HCT116 (cell line): ENCODE measurements around the gene PRAMEF12.

Source experiments
- CEBPB ChIP-seq: IDR thresholded peaks from 2 replicates; pipeline ENCODE4 v1.6.1; 2012; ENCODE audit warnings: low read depth
- EGR1 ChIP-seq: IDR thresholded peaks from 2 replicates; pipeline ENCODE4 v1.6.1; 2012; ENCODE audit warnings: low read depth
- EZH2phosphoT487 ChIP-seq: fragments of 200-600 bp; IDR thresholded peaks from 2 replicates; pipeline ENCODE4 v1.6.1; 2018; ENCODE audit warnings: antibody characterized with exemption, borderline replicate concordance
- FOSL1 ChIP-seq: IDR thresholded peaks from 2 replicates; pipeline ENCODE4 v1.6.1; 2012; ENCODE audit warnings: low read depth
- POLR2A ChIP-seq: IDR thresholded peaks from 2 replicates; pipeline ENCODE4 v1.7.0; 2011; ENCODE audit warnings: borderline replicate concordance; ENCODE audit not compliant: insufficient read depth, insufficient read length; ENCODE audit errors: extremely low read depth
- POLR2AphosphoS5 ChIP-seq: IDR thresholded peaks from 2 replicates; pipeline ENCODE4 v1.6.1; 2011; ENCODE audit warnings: mild to moderate bottlenecking, low read depth, low read length, moderate library complexity
- SIN3A ChIP-seq: IDR thresholded peaks from 2 replicates; pipeline ENCODE4 v1.6.1; 2012; ENCODE audit warnings: low read depth
- SRF ChIP-seq: IDR thresholded peaks from 2 replicates; pipeline ENCODE4 v1.6.1; 2012; ENCODE audit warnings: low read depth
- YY1 ChIP-seq: IDR thresholded peaks from 2 replicates; pipeline ENCODE4 v1.6.1; 2011; ENCODE audit warnings: low read length, low read depth, moderate library complexity, mild to moderate bottlenecking; ENCODE audit not compliant: insufficient replicate concordance; ENCODE audit errors: extremely low read depth
- ZBTB33 ChIP-seq: IDR thresholded peaks from 2 replicates; pipeline ENCODE4 v1.6.1; 2011; ENCODE audit warnings: mild to moderate bottlenecking, low read length, moderate library complexity; ENCODE audit not compliant: insufficient replicate concordance; ENCODE audit errors: extremely low read depth
- TF ChIP-seq, protein P1 (sequence below), 3 experiments: fragments of 200-600 bp in 1 of 3; sonication (generic) in 1 of 3; IDR thresholded peaks in 2 of 3; conservative IDR thresholded peaks in 1 of 3; 2 replicates each; pipeline ENCODE4 v1.5.1; 2012 to 2017; ENCODE audit warnings: low read depth in 2 of 3, low read length in 2 of 3, antibody characterized with exemption in 1 of 3, borderline replicate concordance in 1 of 3, control low read depth in 1 of 3, mild to moderate bottlenecking in 1 of 3, mixed read lengths in 1 of 3, mixed run types in 1 of 3, moderate library complexity in 1 of 3; ENCODE audit not compliant: insufficient read depth in 1 of 3
- TF ChIP-seq, protein P2 (sequence below): IDR thresholded peaks from 2 replicates; pipeline ENCODE4 v1.6.1; 2012; ENCODE audit warnings: low read depth
- TF ChIP-seq, protein P3 (sequence below): IDR thresholded peaks from 2 replicates; pipeline ENCODE4 v1.6.1; 2012

- no peak for TF ChIP-seq SIN3A
- no peak for TF ChIP-seq SRF
- no peak for TF ChIP-seq ZBTB33
- TF ChIP-seq POLR2A, result no peak
- TF ChIP-seq, protein P1, sequence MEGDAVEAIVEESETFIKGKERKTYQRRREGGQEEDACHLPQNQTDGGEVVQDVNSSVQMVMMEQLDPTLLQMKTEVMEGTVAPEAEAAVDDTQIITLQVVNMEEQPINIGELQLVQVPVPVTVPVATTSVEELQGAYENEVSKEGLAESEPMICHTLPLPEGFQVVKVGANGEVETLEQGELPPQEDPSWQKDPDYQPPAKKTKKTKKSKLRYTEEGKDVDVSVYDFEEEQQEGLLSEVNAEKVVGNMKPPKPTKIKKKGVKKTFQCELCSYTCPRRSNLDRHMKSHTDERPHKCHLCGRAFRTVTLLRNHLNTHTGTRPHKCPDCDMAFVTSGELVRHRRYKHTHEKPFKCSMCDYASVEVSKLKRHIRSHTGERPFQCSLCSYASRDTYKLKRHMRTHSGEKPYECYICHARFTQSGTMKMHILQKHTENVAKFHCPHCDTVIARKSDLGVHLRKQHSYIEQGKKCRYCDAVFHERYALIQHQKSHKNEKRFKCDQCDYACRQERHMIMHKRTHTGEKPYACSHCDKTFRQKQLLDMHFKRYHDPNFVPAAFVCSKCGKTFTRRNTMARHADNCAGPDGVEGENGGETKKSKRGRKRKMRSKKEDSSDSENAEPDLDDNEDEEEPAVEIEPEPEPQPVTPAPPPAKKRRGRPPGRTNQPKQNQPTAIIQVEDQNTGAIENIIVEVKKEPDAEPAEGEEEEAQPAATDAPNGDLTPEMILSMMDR (IDR thresholded peaks at IDR 0.05 in 2 of 3, conservative IDR thresholded peaks at IDR 0.05 in 1 of 3; ENCODE audit: borderline replicate concordance in 1 of 3, insufficient read depth in 1 of 3, low read depth in 2 of 3, low read length in 2 of 3), result no peak
- TF ChIP-seq, protein P2, sequence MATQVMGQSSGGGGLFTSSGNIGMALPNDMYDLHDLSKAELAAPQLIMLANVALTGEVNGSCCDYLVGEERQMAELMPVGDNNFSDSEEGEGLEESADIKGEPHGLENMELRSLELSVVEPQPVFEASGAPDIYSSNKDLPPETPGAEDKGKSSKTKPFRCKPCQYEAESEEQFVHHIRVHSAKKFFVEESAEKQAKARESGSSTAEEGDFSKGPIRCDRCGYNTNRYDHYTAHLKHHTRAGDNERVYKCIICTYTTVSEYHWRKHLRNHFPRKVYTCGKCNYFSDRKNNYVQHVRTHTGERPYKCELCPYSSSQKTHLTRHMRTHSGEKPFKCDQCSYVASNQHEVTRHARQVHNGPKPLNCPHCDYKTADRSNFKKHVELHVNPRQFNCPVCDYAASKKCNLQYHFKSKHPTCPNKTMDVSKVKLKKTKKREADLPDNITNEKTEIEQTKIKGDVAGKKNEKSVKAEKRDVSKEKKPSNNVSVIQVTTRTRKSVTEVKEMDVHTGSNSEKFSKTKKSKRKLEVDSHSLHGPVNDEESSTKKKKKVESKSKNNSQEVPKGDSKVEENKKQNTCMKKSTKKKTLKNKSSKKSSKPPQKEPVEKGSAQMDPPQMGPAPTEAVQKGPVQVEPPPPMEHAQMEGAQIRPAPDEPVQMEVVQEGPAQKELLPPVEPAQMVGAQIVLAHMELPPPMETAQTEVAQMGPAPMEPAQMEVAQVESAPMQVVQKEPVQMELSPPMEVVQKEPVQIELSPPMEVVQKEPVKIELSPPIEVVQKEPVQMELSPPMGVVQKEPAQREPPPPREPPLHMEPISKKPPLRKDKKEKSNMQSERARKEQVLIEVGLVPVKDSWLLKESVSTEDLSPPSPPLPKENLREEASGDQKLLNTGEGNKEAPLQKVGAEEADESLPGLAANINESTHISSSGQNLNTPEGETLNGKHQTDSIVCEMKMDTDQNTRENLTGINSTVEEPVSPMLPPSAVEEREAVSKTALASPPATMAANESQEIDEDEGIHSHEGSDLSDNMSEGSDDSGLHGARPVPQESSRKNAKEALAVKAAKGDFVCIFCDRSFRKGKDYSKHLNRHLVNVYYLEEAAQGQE, result no peak
- no peak for TF ChIP-seq CEBPB
- no peak for TF ChIP-seq FOSL1
- TF ChIP-seq EZH2phosphoT487, result no peak
- TF ChIP-seq EGR1, result no peak
- TF ChIP-seq YY1, result no peak
- TF ChIP-seq POLR2AphosphoS5, result no peak
- TF ChIP-seq, protein P3, sequence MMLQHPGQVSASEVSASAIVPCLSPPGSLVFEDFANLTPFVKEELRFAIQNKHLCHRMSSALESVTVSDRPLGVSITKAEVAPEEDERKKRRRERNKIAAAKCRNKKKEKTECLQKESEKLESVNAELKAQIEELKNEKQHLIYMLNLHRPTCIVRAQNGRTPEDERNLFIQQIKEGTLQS, result no peak
These were observed 2.9 kb upstream of the PRAMEF12 start for GRCh38 chr1:12770620-12771019.
